ENCODE measurements around the gene ATP11B. TPM values are rescaled to one million over a fixed set of nuclear protein-coding genes. Genes with fewer than 3 reads are reported as not detected.
A peak's percentile ranks its signal among the peaks of the same experiment; 100 is the strongest.
"Not testable (repeated sequence)": the region's sequence is repeated elsewhere in the genome, so short reads cannot be mapped to it uniquely, and the experiment has no call there.

Gene ATP11B
- total RNA-seq, 1 experiment from 2014 or later = 77.9 TPM

DNA sequence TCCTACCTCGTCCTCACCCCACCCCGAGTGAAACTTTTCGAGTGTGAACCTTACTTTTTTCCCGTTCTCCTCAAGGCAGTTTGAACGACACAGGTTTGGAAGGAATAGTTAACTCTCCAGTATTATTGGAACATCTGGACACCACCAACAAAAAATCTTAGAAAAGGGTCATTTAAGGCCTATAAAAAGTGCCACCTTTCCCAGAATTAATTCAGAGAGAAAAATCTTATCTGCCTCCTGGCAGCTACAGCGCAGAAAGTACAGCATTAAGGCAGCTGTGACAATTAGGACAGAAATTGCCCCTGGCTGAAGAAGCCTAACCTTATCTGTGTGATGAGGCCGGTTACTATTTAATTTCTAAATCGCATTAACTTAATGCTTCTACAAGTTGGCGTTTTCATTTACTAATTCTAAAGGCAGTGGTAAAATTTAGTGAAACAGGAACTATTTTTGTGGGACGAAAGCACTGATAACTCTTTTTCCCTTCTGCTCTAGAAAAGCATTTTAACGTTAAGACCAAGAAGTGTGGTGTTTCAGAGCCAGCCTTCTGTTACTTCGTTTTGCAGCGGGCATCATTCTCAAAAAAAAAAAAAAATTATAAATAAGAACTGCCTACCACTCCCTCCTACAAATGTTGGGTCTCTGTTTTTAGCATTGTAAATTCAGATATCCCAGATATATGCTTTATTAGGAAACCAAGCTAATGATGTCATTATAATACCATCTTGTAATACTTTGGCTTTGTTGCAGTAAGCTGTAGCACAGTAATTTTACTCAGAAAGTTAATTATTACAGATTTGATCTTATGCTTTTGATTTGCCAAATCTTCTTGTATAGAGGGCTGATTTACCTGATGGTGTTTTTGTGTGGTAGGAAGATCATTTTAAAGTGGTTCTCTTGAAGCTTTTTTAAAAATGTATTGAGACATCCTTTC is 1.4 kb downstream of the ATP11B start:
- no peak for DNase-seq (ENCODE audit: low read depth)

GRCh38 chr3:182795389-182795782 is 2.1 kb downstream of the ATP11B start:
- DNase-seq (ENCODE audit: low read depth) = peak; percentile 53

- no peak for DNase-seq (ENCODE audit: low read depth)
Measured at GRCh38 chr3:182796310-182796709, 3.0 kb downstream of the ATP11B start.

GRCh38 chr3:182797876-182798275 is 4.6 kb downstream of the ATP11B start:
- DNase-seq (ENCODE audit: low read depth) = no peak

DNA sequence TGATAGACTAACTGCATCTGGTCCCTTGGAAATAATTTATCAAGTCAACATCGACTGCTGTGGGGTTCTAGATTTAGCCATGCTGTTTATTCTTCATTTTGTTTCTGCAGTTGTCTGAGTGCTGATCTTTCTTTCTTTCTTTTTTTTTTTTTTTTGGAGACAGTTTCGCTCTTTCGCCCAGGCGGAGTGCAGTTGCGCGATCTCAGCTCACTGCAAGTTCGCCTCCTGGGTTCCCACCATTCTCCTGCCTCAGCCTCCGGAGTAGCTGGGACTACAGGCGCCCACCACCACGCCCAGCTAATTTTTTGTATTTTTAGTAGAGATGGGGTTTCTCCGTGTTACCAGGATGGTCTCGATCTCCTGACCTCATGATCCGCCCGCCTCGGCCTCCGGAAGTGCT is 5.8 kb downstream of the ATP11B start:
- not testable (repeated sequence) for DNase-seq (ENCODE audit: low read depth)

DNA sequence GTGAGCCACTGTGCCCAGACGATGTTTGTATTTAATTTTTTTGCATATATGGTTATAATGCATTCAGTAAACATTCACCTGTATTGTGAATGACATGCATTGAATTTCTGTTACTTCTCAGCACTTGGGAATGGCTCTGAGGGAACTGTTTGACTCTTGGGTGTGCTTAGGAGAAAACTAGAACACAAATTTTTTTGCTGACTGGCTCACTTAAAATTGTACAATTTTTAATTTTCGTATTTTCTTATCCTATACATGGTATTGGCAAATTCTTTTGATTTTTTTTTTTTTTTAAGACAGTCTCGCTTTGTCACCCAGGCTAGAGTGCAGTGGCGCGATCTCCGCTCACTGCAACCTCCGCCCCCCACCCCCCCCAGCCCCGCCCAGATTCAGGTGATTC is 7.2 kb downstream of the ATP11B start:
- DNase-seq (ENCODE audit: low read depth) = no peak

DNA sequence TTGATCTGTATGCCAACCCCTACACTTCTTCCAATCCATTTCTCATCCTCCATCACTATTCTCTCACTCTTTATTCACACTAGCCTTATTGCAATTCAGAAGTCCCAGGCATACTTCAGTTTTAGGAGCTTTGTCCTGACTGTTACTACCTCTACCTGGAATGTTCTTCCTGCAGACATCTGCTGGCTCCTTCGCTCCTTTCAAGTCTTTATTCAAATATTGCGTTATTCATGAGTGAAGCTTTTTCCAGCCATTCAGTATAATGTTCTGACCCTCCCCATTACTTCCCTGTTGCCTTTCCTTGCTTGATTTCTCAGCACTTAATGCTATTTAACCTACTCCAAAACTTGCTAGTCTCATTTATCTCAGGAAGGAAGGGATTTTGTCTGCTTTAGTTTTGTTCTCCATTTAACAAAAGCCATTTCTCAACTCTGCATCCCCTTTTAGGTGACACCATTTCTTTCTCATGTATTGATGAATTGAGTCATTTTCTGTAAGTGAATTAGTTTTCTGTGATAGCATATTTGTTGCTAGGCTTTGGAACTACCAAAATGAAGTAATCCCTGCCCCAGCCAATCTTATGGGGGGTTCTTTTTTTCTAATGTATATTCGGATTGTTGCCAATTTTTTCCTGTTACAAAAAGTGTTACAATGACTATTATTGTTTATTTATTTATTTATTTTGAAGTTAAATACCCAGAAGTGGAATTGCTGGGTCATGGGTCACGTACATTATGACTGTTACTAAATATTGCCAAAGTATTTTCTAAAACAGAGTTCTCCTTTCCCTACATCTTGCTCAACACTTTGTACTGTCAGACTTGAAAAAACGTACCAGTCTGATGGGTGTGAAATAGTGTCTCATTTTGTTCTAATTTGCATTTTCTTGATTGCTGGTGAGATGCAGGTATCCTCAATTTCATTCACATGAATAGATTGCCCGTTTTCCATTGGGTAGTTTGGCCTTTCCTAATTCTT is 9.4 kb downstream of the ATP11B start:
- no peak for DNase-seq (ENCODE audit: low read depth)

DNA sequence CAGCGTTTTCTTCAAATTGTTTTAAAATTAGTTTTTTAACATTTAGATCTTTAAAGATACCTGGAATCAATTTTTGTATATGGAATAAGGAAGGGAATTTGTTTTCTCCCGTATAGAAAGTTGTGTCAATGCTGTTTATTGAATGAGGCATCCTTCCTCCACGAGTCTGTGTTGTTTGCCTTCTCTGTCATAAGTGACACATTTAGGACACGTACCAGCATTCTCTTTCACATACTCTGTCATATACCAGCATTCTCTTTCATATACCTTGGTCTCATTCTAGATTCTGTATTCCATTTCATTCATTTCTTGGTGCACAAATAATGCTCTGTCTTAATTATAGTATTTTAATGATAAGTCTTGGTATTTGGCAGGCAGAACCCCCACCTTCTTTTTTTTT is 10.3 kb downstream of the ATP11B start:
- no peak for DNase-seq (ENCODE audit: low read depth)

- no peak for DNase-seq (ENCODE audit: low read depth)
Measured at GRCh38 chr3:182807061-182807460, 13.8 kb downstream of the ATP11B start.

DNA sequence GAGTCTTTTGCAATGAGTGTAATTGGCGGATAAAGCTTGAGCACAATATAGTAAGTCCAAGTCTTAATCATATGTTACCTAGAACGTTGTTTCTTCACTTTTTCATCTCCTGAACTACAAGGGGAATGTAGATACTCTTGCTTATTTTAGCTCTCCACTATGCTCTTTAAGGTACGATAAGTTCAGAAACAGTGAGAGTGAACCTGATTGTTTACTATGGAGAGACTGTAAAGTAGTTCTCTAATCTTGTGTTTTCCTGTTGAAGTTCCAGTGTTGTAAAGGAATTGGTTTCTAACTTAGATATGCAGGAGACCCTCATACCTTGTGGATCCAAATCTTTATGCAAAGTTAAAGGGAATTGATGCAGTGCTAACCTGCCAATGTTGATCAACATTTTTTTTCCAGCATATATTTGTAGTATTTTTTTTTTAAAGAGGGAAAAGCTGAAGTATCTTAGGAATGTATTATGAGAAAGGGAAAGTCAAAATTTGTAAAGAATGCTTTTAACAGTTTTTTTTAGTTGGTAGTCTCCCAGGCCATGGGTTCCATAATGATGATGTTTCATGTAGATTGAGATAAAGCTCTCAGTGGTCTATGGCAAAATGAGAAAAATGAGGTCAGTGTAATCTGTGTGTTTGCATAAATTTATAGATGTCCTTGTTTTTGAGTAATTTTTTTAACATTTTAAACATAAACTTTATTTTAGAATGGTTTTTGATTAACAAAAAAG is 14.9 kb downstream of the ATP11B start:
- no peak for DNase-seq (ENCODE audit: low read depth)

- no peak for DNase-seq (ENCODE audit: low read depth)
Measured at GRCh38 chr3:182809531-182809930, 16.2 kb downstream of the ATP11B start.

- no peak for DNase-seq (ENCODE audit: low read depth)
Measured at GRCh38 chr3:182810574-182811268, 17.4 kb downstream of the ATP11B start.

DNA sequence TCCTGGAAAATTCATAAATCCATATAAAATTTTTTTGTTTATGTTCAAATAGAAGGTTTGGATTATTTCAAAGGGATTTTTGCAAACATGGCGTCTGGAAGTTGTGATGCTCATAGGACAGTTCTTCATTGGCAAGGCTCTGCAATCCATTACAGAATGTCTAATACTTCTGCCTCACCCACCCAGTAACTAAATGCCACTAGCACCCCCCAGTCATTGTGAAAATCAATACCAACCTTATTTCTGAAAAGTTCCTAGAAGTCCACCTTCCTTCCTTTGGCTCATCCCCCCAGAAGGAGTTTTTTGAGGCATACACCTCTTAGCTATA is 17.9 kb downstream of the ATP11B start:
- DNase-seq (ENCODE audit: low read depth) = no peak

DNA sequence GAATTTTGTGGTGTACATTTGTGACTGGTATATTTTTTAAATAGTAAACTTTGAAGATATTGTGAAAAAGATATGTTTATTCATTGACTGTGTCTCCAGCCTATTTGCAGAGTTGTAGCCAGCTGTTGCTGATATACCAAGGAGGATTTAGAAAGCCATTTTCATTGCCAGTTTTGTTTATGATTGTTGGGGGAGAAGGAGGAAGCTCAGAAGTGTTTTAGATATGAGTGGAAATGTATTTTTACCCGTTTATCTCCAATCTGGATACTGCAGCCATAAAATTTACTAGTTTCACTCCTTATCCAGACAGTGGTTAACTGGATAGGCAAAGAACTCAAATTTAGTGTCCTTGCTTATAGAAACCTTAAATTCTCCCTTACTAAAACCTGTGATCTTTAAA is 18.8 kb downstream of the ATP11B start:
- DNase-seq (ENCODE audit: low read depth) = no peak

GRCh38 chr3:182814419-182815062 is 21.2 kb downstream of the ATP11B start:
- no peak for DNase-seq (ENCODE audit: low read depth)

- no peak for DNase-seq (ENCODE audit: low read depth)
Measured at GRCh38 chr3:182816181-182816580, 22.9 kb downstream of the ATP11B start.

DNA sequence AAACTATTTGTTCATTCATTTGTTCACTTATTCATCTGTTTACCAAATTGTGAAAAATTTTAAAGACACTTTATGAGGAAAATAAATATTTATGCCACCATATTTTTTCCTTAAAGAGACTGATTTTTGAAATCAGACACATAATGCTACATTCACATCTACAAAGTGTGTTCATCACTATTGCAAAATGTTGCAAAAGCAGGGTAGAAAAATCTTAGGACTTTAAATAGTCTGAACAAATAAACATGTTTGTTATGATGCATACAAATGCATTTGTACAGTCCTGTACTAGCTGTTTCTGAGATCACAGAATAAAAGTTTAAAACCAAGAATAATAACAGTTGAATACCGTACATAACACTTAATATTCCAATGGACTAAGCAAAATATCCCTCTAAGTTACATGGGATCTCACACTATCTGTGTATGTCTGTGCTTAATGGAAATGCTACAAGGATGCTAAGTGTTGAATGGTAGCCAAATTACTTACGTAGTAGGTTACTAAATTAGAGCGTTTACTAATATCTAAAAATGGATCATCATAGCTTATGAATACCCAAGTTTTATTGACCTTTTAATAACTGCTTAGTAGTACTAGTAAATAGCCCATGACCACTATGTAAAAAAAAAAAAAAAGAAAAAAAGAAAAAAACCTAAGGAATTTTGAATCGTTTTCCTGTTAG is 25.1 kb downstream of the ATP11B start:
- DNase-seq (ENCODE audit: low read depth) = peak; percentile 22

DNA sequence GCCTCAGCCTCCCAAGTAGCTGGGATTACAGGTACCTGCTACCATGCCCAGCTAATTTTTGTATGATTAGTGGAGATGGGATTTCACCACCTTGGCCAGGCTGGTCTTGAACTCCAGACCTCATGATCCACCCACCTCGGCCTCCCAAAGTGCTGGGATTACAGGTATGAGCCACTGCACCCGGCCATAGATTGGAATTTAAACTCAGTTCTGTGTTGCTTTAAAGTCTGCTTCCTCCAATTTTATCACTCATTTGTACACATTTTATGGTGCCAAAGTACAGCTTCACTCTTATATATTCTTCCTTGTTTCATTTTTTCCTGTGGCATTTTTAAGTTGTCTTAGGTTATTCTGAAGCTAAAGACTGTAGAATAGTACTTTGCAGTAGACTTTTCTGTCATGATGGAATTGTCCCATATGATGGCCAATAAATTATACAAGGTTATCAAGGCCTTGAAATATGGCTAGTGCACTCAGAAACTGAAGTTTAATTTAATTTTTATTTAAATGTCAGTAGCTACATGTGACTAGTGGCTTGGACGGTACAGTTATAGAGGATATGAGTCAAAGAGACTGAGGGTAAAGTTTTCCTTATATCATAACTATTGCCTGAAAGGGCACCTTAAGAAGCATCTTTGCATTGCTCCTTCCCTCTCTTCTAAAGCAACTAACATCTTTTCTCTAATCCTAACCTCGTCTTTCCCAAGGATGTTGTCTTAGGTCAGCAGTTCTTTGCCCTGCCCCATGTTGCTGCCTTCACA is 28.1 kb downstream of the ATP11B start:
- DNase-seq (ENCODE audit: low read depth) = no peak

DNA sequence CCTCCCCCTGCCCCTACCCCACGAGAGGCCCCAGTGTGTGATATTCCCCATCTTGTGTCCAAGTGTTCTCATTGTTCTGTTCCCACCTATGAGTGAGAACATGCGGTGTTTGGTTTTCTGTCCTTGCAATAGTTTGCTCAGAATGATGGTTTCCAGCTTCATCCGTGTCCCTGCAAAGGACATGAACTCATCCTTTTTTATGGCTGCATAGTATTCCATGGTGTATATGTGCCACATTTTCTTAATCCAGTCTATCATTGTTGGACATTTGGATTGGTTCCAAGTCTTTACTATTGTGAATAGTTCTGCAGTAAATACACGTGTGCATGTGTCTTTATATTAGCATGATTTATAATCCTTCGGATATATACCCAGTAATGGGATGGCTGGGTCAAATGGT is 29.0 kb downstream of the ATP11B start:
- not testable (repeated sequence) for DNase-seq (ENCODE audit: low read depth)
